Brain microvascular endothelial cell (primary cell): ENCODE data around the gene STING1.
A peak's percentile ranks its signal among the peaks of the same experiment; 100 is the strongest.
"Not testable (repeated sequence)": the region's sequence is repeated elsewhere in the genome, so short reads cannot be mapped to it uniquely, and the experiment has no call there.

Experiments used
- DNase-seq: peaks from one replicate; pipeline ENCODE4 v3.0.0-alpha.2; 2020
- H3K27ac ChIP-seq: fragments of 250-450 bp; sonication (Bioruptor Pico); 2 replicates; pipeline ENCODE4 v1.5.1; 2020; ENCODE audit warnings: mild to moderate bottlenecking, moderate library complexity
- H3K27me3 ChIP-seq: fragments of 250-450 bp; sonication (Bioruptor Pico); replicated peaks from 2 replicates; pipeline ENCODE4 v1.5.1; 2020; ENCODE audit warnings: mild to moderate bottlenecking
- H3K36me3 ChIP-seq: fragments of 250-450 bp; sonication (Bioruptor Pico); replicated peaks from 2 replicates; pipeline ENCODE4 v1.5.1; 2020; ENCODE audit warnings: mild to moderate bottlenecking
- H3K4me3 ChIP-seq: 2 replicates; pipeline ENCODE4 v1.5.1; 2011; ENCODE audit warnings: low read depth, mild to moderate bottlenecking, control low read depth, low read length, moderate library complexity
- in situ Hi-C: cut with HindIII; loops from 2 replicates; pipeline ENCODE4 v1.10.0; 2017; ENCODE audit warnings: low sequenced_read_pairs, low pct_ligation_motif_present
- TF ChIP-seq, protein P1 (sequence below): IDR thresholded peaks from 2 replicates; pipeline ENCODE4 v1.5.1; 2011; ENCODE audit warnings: low read depth, mild to moderate bottlenecking, moderate library complexity, low read length, control low read depth, inconsistent platforms; ENCODE audit errors: missing control alignments

STING1 gene

DNA sequence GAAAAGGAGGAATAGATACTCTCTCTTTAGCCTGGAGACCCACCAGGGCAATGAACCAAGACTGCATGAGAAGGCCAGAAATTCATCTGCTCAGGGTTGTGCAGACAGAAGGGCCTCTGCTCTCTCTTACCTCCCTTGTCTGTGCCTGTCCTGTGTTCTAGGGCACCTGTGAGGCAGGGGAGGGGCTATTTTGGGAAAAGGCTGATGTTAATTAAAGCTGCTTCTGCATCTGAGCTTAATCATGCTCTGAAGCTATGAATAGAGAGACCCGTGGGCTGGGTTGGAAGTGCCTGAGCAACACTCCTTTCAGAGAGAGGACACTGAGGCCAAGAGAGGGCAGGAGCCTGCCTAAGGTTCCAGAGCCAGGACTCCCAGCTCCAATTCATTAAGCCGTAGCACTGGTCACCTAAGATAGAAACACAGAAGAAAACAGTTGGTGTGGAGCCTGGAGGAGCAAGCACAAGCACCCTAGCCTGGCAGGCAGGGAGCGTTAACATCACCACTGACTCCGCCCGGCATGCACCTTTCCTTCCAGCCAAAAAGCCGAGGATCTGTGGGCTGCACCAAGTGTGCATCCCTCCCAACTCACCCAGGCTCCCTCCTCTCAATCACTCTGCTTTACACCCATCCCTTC lies 31.4 kb upstream of the STING1 start:
- in situ Hi-C loops = loop anchor here (10.0 kb wide), 1 partner anchor 99 kb away; no protein-coding TSS in a partner anchor
- TF ChIP-seq, protein P1, sequence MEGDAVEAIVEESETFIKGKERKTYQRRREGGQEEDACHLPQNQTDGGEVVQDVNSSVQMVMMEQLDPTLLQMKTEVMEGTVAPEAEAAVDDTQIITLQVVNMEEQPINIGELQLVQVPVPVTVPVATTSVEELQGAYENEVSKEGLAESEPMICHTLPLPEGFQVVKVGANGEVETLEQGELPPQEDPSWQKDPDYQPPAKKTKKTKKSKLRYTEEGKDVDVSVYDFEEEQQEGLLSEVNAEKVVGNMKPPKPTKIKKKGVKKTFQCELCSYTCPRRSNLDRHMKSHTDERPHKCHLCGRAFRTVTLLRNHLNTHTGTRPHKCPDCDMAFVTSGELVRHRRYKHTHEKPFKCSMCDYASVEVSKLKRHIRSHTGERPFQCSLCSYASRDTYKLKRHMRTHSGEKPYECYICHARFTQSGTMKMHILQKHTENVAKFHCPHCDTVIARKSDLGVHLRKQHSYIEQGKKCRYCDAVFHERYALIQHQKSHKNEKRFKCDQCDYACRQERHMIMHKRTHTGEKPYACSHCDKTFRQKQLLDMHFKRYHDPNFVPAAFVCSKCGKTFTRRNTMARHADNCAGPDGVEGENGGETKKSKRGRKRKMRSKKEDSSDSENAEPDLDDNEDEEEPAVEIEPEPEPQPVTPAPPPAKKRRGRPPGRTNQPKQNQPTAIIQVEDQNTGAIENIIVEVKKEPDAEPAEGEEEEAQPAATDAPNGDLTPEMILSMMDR = no peak
- Histone ChIP-seq H3K36me3 (no peaks in the 10 kb centered on the region), H3K27me3 (no peaks in the 10 kb centered on the region), H3K4me3 (no peak overlapping the region), H3K27ac (no peak overlapping the region)
- DNase-seq = no peak

DNA sequence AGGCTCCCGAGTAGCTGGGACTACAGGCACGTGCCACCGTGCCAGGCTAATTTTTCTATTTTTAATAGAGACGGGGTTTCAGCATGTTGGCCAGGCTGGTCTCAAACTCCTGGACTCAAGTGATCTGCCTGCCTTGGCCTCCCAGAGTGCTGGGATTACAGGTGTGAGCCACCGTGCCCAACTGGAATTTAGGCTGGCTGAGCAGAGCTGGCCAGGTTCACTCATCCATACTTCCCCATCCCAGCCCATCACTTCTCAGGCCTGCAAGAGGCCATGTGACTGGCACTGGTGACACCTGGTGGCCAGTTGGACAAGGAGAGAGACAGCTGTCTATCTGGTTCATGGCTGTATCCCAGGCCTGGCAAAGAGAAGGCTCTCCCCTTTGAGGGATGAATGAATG lies 30.9 kb upstream of the STING1 start:
- not testable (repeated sequence) for H3K27ac ChIP-seq, H3K36me3 ChIP-seq, H3K27me3 ChIP-seq, H3K4me3 ChIP-seq
- TF ChIP-seq, protein P1 = peak; percentile 85
- peak; percentile 79 for DNase-seq
- in situ Hi-C loops = loop anchor here (10.0 kb wide), 1 partner anchor 99 kb away; no protein-coding TSS in a partner anchor

DNA sequence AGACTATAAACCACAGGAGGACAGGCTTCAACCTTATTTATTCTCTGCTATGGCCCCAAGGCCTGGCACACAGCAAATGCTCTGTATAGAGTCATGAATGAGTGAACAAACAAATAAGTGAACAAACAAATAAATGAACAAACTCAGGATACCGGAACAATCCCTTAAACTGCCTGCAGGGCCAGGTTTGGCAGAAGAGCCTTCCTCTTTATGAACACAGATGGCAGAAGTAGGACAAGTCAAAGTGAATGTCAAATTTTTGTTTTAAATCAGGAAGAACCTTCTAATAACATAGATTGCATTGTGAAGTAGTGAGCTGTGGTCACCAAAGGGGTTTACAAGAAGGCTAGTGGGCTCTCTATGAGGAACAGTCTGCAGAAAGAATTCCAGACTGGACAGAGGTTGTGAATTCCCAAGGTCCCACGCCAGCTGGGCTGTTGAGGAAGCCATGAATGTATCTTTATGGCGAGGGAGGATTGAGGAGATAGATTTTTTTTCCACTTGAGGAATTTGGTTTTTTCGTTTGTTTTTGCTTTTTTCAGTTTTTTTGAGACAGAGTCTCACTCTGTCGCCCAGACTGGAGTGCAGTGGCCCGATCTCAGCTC lies 30.3 kb upstream of the STING1 start:
- no peak overlapping the region for H3K27ac ChIP-seq
- in situ Hi-C loops = loop anchor here (10.0 kb wide), 1 partner anchor 98 kb away; no protein-coding TSS in a partner anchor
- TF ChIP-seq, protein P1 = peak; percentile 18
- H3K36me3 ChIP-seq = no peaks in the 10 kb centered on the region
- H3K27me3 ChIP-seq = no peaks in the 10 kb centered on the region
- DNase-seq = no peak
- no peak overlapping the region for H3K4me3 ChIP-seq

DNA sequence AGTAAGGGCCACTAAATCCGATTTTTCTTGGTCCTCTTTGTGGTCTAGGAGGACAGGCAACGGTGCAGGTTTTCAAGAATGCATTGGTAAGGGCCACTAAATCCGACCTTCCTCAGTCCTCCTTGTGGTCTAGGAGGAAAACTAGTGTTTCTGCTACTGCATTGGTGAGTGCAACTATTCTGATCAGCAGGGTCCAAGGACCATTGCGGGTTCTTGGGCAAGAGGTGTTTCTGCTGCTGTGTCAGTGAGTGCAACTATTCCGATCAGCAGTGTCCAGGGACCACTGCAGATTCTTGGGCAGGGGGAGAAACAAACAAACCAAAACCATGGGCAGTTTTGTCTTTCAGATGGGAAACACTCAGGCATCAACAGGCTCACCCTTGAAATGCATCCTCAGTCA lies 22.2 kb upstream of the STING1 start:
- DNase-seq, H3K27me3 ChIP-seq, H3K27ac ChIP-seq, H3K4me3 ChIP-seq, in situ Hi-C loops, H3K36me3 ChIP-seq: not testable (repeated sequence)

DNA sequence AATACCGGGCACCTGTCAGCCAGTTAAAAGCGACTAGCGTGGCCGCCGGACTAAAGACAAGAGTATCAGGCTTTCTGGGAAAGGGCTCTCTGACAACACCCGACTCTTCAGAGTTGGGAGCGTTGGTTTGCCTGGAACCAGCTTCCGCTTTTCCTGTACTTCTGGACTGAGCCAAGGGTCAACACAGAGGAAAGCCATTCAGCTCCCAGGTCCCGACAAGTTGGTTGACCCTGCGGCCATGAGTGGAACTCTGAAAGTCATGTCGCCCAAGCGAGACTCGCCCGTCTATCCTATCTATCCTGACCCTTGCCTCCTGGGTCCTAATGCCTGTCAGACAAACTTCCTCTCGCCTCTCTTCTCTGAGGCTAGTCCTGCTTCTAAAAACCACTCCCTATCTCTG lies 21.3 kb upstream of the STING1 start:
- H3K4me3 ChIP-seq, H3K27me3 ChIP-seq, H3K36me3 ChIP-seq, DNase-seq, H3K27ac ChIP-seq, in situ Hi-C loops: not testable (repeated sequence)

DNA sequence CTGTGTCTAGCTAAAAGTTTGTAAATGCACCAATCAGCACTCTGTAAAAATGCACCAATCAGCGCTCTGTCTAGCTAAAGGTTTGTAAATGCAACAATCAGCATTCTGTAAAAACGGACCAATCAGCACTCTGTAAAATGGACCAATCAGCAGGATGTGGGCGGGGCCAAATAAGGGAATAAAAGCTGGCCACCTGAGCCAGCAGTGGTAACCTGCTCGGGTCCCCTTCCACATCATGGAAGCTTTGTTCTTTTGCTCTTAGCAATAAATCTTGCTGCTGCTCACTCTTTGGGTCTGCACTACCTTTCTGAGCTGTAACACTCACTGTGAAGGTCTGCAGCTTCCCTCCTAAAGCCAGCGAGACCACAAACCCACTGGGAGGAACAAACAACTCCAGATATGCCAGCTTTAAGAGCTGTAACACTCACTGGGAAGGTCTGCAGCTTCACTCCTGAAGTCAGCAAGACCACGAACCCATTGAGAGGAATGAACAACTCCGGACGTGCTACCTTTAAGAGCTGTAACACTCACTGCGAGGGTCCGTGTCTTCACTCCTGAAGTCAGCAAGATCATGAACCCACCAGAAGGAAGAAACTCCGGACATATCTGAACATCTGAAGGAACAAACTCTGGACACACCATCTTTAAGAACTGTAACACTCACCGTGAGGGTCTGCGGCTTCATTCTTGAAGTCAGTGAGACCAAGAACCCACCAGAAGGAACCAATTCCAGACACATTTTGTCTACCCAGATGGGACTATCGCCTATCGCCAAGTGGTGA lies 20.7 kb upstream of the STING1 start:
- H3K27ac ChIP-seq, in situ Hi-C loops, H3K4me3 ChIP-seq, H3K36me3 ChIP-seq, DNase-seq, H3K27me3 ChIP-seq: not testable (repeated sequence)

DNA sequence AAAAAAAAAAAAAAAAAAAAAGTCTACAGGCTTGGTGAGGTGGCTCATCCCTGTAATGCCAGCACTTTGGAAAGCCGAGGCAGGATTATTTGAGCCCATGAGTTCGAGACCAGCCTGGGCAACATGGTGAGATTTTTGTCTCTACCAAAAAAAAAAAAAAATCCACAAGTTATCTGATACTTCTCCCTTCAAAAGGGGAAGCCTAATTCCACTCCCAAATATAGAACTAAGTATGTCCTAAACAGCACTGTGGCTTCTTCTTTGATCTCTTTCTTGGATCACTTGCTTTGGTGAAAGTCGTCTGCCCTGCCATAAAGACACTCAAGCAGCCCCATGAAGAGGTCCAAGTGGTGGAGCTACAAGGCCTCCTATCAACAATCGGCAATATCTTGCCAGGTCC lies 18.8 kb upstream of the STING1 start:
- TF ChIP-seq, protein P1 = no peak
- Histone ChIP-seq H3K27ac (no peak overlapping the region), H3K27me3 (no peaks in the 10 kb centered on the region), H3K36me3 (no peaks in the 10 kb centered on the region), H3K4me3 (no peak overlapping the region)
- no peak for DNase-seq
- in situ Hi-C loops = no loop called here
